Mesothelial cell of epicardium (in vitro differentiated cells): Measurements from ENCODE around the gene PPP1R17. TPM values are rescaled to one million over a fixed set of nuclear protein-coding genes. Genes with fewer than 3 reads are reported as not detected.

Source experiments
- DNase-seq, 2 experiments: peaks; one replicate each; pipeline ENCODE4 v3.0.0; 2021; ENCODE audit warnings: low spot score in 2 of 2; ENCODE audit not compliant: unreplicated experiment in 2 of 2
- H3K27ac Mint-ChIP-seq: 2 replicates; pipeline ENCODE4 v1.8.0; 2021; ENCODE audit warnings: mixed read lengths
- H3K27me3 Mint-ChIP-seq: 2 replicates; pipeline ENCODE4 v1.8.0; 2021; ENCODE audit warnings: low read depth, mixed read lengths
- H3K36me3 Mint-ChIP-seq: 2 replicates; pipeline ENCODE4 v1.8.0; 2021; ENCODE audit warnings: mixed read lengths
- H3K4me1 Mint-ChIP-seq: 2 replicates; pipeline ENCODE4 v1.8.0; 2021; ENCODE audit warnings: mixed read lengths
- H3K4me3 Mint-ChIP-seq: 2 replicates; pipeline ENCODE4 v1.8.0; 2021; ENCODE audit warnings: mild to moderate bottlenecking, moderate library complexity, mixed read lengths
- H3K9me3 Mint-ChIP-seq: 2 replicates; pipeline ENCODE4 v1.8.0; 2021; ENCODE audit warnings: mixed read lengths
- CTCF ChIP-seq: fragments of 200-600 bp; sonication (generic); IDR thresholded peaks from one replicate; pipeline ENCODE4 v1.5.0; 2021; ENCODE audit warnings: antibody characterized with exemption; ENCODE audit not compliant: unreplicated experiment
- total RNA-seq: library from RNA; stranded (reverse); gene quantifications from 3 replicates; pipeline ENCODE4 v1.2.1, GENCODE V29; 2021

PPP1R17 gene
- total RNA-seq, 1 donor from 2014 or later = not detected

DNA sequence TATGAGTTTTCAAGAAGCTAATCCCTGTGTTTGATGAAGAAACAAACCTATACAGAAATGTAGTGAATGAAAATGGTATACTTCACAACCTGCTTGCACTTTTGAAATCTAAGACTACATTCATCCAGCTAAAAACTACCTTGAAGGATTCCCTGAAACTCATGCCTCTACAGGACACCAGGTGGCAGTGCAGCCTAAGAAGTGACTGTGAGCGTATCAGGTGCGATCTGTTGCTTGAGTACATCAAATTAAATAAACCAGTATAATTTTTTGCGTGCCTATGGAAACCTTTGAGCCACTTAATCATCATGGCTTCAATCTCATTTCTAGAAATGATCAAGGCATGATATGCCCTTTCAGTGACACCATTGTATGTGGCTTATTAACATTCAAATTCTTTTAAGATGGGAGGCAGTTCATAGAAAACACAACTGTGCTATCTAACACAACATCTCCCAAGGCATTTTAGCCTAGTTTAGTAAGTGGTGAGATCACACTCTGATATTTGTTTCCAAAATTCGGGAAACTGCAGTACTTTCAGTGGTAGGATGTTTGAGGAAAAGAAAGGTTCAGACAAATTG is 57.4 kb downstream of the PPP1R17 start:
- Mint-ChIP-seq H3K27me3 (peaks cover 51% of the 10 kb centered on the region), H3K4me1 (peaks cover 2% of the 10 kb centered on the region), H3K9me3 (peaks cover 3% of the 10 kb centered on the region), H3K4me3 (no peak overlapping the region), H3K36me3 (no peaks in the 10 kb centered on the region), H3K27ac (no peak overlapping the region)
- TF ChIP-seq CTCF = peak; percentile 82
- peak; percentile 36 to 70 for DNase-seq

GRCh38 chr7:31747553-31747952 is 60.5 kb downstream of the PPP1R17 start:
- Mint-ChIP-seq H3K9me3 (peaks cover 3% of the 10 kb centered on the region), H3K27me3 (peaks cover 42% of the 10 kb centered on the region), H3K4me3 (no peak overlapping the region), H3K4me1 (peaks cover 2% of the 10 kb centered on the region), H3K27ac (no peak overlapping the region), H3K36me3 (no peaks in the 10 kb centered on the region)
- DNase-seq = no peak
- TF ChIP-seq CTCF = no peak

- no peak overlapping the region for H3K27ac Mint-ChIP-seq
- no peak for DNase-seq
- H3K27me3 Mint-ChIP-seq = peaks cover 38% of the 10 kb centered on the region
- peaks cover 3% of the 10 kb centered on the region for H3K9me3 Mint-ChIP-seq
- TF ChIP-seq CTCF = no peak
- no peak overlapping the region for H3K4me3 Mint-ChIP-seq
- no peaks in the 10 kb centered on the region for H3K36me3 Mint-ChIP-seq
- peaks cover 2% of the 10 kb centered on the region for H3K4me1 Mint-ChIP-seq
These were observed 61.1 kb downstream of the PPP1R17 start for GRCh38 chr7:31748084-31748483.

DNA sequence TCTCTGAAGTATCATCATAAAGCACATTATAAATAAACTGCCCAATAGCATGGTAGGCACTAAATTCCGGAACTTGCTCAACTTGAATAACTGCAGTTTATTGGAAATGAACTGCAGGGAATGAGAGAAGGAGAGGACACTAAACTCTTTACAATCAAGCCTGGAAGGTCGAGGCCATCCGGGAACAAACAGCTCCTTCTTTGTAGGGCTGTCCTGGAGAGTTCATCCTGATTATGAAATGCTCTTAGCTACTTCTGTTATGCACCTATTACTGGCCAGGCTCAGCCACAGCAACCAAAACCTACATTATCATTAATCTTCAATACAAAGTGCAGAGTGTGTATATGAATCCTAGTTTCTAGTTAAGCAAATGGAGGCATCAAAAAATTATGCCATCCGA is 64.7 kb downstream of the PPP1R17 start:
- H3K36me3 Mint-ChIP-seq = no peaks in the 10 kb centered on the region
- H3K27ac Mint-ChIP-seq = no peak overlapping the region
- peaks cover 36% of the 10 kb centered on the region for H3K27me3 Mint-ChIP-seq
- H3K4me1 Mint-ChIP-seq = no peaks in the 10 kb centered on the region
- DNase-seq = no peak
- H3K9me3 Mint-ChIP-seq = peaks cover 8% of the 10 kb centered on the region
- no peak overlapping the region for H3K4me3 Mint-ChIP-seq
- TF ChIP-seq CTCF = no peak

Other genes with a start within 250 kb of the PPP1R17 start
- gene ITPRID1, start 173.1 kb upstream of the PPP1R17 start, total RNA-seq = not detected in 3 replicates